GM23338 (cell line): Measurements from ENCODE around the gene PPP6R1. TPM values are rescaled to one million over a fixed set of nuclear protein-coding genes. Genes with fewer than 3 reads are reported as not detected.
A peak's percentile ranks its signal among the peaks of the same experiment; 100 is the strongest.

ENCODE experiments used
- ATAC-seq: fragments of 200-7000 bp; cut with Tn5 transposase; 3 replicates; pipeline ENCODE4 v1.9.1; 2020
- DNase-seq: peaks from one replicate; pipeline ENCODE4 v3.0.0-alpha.2; 2015; ENCODE audit warnings: low spot score
- H2AFZ ChIP-seq: fragments of 200-600 bp; sonication (generic); 2 replicates; pipeline ENCODE4 v1.8.0; 2016; ENCODE audit warnings: antibody characterized with exemption, mild to moderate bottlenecking, moderate library complexity
- H3F3A ChIP-seq: fragments of 200-600 bp; sonication (generic); replicated peaks from 2 replicates; pipeline ENCODE4 v1.8.0; 2017; ENCODE audit warnings: antibody characterized with exemption, mixed run types, low read depth
- H3K27ac ChIP-seq: fragments of 200-600 bp; sonication (generic); 2 replicates; pipeline ENCODE4 v1.6.1; 2016; ENCODE audit warnings: low read depth
- H3K27me3 ChIP-seq: fragments of 200-600 bp; sonication (generic); 2 replicates; pipeline ENCODE4 v1.8.0; 2016; ENCODE audit warnings: mild to moderate bottlenecking, mixed run types, moderate library complexity; ENCODE audit not compliant: insufficient read depth
- H3K36me3 ChIP-seq: fragments of 200-600 bp; sonication (generic); 2 replicates; pipeline ENCODE4 v1.8.0; 2016; ENCODE audit warnings: mild to moderate bottlenecking; ENCODE audit not compliant: insufficient read depth
- H3K4me1 ChIP-seq: fragments of 200-600 bp; sonication (generic); 2 replicates; pipeline ENCODE4 v1.8.0; 2016; ENCODE audit warnings: mild to moderate bottlenecking, moderate library complexity; ENCODE audit not compliant: insufficient read depth
- H3K4me2 ChIP-seq: fragments of 200-600 bp; sonication (generic); 2 replicates; pipeline ENCODE4 v1.7.1; 2017; ENCODE audit warnings: mixed run types
- H3K4me3 ChIP-seq: fragments of 200-600 bp; sonication (generic); 2 replicates; pipeline ENCODE4 v1.6.1; 2016; ENCODE audit warnings: mixed run types
- H3K79me2 ChIP-seq: fragments of 200-600 bp; sonication (generic); replicated peaks from 2 replicates; pipeline ENCODE4 v1.8.0; 2017; ENCODE audit warnings: mild to moderate bottlenecking; ENCODE audit not compliant: insufficient read depth
- H3K9me2 ChIP-seq: fragments of 200-600 bp; sonication (generic); 2 replicates; pipeline ENCODE4 v1.8.0; 2017; ENCODE audit not compliant: insufficient read depth
- H4K20me1 ChIP-seq: fragments of 200-600 bp; sonication (generic); replicated peaks from 2 replicates; pipeline ENCODE4 v1.8.0; 2017; ENCODE audit warnings: mild to moderate bottlenecking; ENCODE audit not compliant: insufficient read depth
- H3K27ac Mint-ChIP-seq: 2 replicates; pipeline ENCODE4 v1.8.0; 2020; ENCODE audit warnings: inconsistent platforms, mild to moderate bottlenecking, moderate library complexity, mixed read lengths
- H3K27me3 Mint-ChIP-seq: 3 replicates; pipeline ENCODE4 v1.8.0; 2022; ENCODE audit warnings: low read depth, mild to moderate bottlenecking, moderate library complexity, mixed read lengths, inconsistent platforms; ENCODE audit not compliant: insufficient read depth, poor library complexity
- H3K36me3 Mint-ChIP-seq: 3 replicates; pipeline ENCODE4 v1.8.0; 2021; ENCODE audit warnings: low read depth, mild to moderate bottlenecking, inconsistent platforms, moderate library complexity, mixed read lengths
- H3K4me1 Mint-ChIP-seq: 3 replicates; pipeline ENCODE4 v1.8.0; 2020; ENCODE audit warnings: mild to moderate bottlenecking, inconsistent platforms, mixed read lengths
- H3K4me3 Mint-ChIP-seq: 3 replicates; pipeline ENCODE4 v1.8.0; 2021; ENCODE audit warnings: moderate library complexity, mild to moderate bottlenecking, inconsistent platforms, mixed read lengths
- H3K9me3 Mint-ChIP-seq: 3 replicates; pipeline ENCODE4 v1.8.0; 2020; ENCODE audit warnings: moderate library complexity, mild to moderate bottlenecking, inconsistent platforms, mixed read lengths
- CREB1 ChIP-seq: fragments of 250-450 bp; sonication (Bioruptor Pico); IDR thresholded peaks from 2 replicates; pipeline ENCODE4 v1.5.0; 2020; ENCODE audit warnings: low read depth, mild to moderate bottlenecking, moderate library complexity
- CTCF ChIP-seq, 2 experiments: fragments of 200-600 bp in 1 of 2; sonication (generic) in 1 of 2; conservative IDR thresholded peaks; 2 replicates each; pipeline versions ENCODE4 v1.5.1 to v1.6.1; 2016 to 2017; ENCODE audit warnings: antibody characterized with exemption in 2 of 2, low read depth in 2 of 2, mild to moderate bottlenecking in 2 of 2, moderate library complexity in 1 of 2
- ETS1 ChIP-seq: IDR thresholded peaks from 2 replicates; pipeline ENCODE4 v1.6.1; 2016; ENCODE audit warnings: antibody characterized with exemption
- EZH2 ChIP-seq: fragments of 200-600 bp; sonication (generic); IDR thresholded peaks from one replicate; pipeline ENCODE4 v1.8.0; 2017; ENCODE audit warnings: antibody characterized with exemption, mild to moderate bottlenecking, low read depth; ENCODE audit not compliant: unreplicated experiment
- EZH2phosphoT487 ChIP-seq: fragments of 200-600 bp; sonication (generic); IDR thresholded peaks from one replicate; pipeline ENCODE4 v1.8.1; 2018; ENCODE audit warnings: antibody characterized with exemption; ENCODE audit not compliant: unreplicated experiment
- JUNB ChIP-seq: IDR thresholded peaks from one replicate; pipeline ENCODE4 v1.6.1; 2016; ENCODE audit warnings: antibody characterized with exemption; ENCODE audit not compliant: unreplicated experiment
- NANOG ChIP-seq: IDR thresholded peaks from 2 replicates; pipeline ENCODE4 v1.6.1; 2016; ENCODE audit warnings: antibody characterized with exemption, borderline replicate concordance
- POLR2AphosphoS5 ChIP-seq: IDR thresholded peaks from 2 replicates; pipeline ENCODE4 v1.6.1; 2016; ENCODE audit warnings: antibody characterized with exemption, low read depth
- REST ChIP-seq: IDR thresholded peaks from one replicate; pipeline ENCODE4 v1.6.1; 2018; ENCODE audit warnings: antibody characterized with exemption; ENCODE audit not compliant: unreplicated experiment
- STAT1 ChIP-seq: IDR thresholded peaks from one replicate; pipeline ENCODE4 v1.6.1; 2016; ENCODE audit warnings: antibody characterized with exemption; ENCODE audit not compliant: unreplicated experiment
- ZNF331 ChIP-seq: fragments of 250-450 bp; sonication (Bioruptor Pico); IDR thresholded peaks from 2 replicates; pipeline ENCODE4 v1.5.0; 2020; ENCODE audit warnings: low read depth, mild to moderate bottlenecking, moderate library complexity
- polyA plus RNA-seq: library from polyadenylated mRNA; unstranded; fragments of >200 nt; fragmentation: Nextera tagmentation; extraction: Ambion mirVana; gene quantifications from 2 replicates; pipeline ENCODE4 v1.2.1, GENCODE V29; 2016
- total RNA-seq: library from RNA; depleted of rRNA; stranded (reverse); fragments of >200 nt; shearing (Covaris generic); gene quantifications from 2 replicates; pipeline ENCODE4 v1.2.3, GENCODE V29; 2014

Gene PPP6R1
- total and polyA plus RNA-seq, 2 experiments from 2014 or later = 22.2 to 70.8 TPM

GRCh38 chr19:55279770-55280643 lies 21.2 kb upstream of the PPP6R1 start, which contains the start of gene HSPBP1:
Gene HSPBP1, minus strand, starts transcription at chr19:55280110. Its CDS starts 502 bp downstream, at chr19:55279608.
- peaks cover 26% of the 10 kb centered on the region for H3K27me3 Mint-ChIP-seq
- peak within 1 kb of the TSS; percentile 98 for H3K27ac ChIP-seq
- H3K4me3 Mint-ChIP-seq = peak within 1 kb of the TSS; percentile 95
- H4K20me1 ChIP-seq = peaks cover 5% of the 10 kb centered on the region
- no peaks in the 10 kb centered on the region for H3K9me2 ChIP-seq
- H2AFZ ChIP-seq = peak within 1 kb of the TSS; percentile 95
- no peaks in the 10 kb centered on the region for H3K27me3 ChIP-seq
- H3K4me1 Mint-ChIP-seq = peaks cover 19% of the 10 kb centered on the region
- peak within 1 kb of the TSS; percentile 96 for H3K4me3 ChIP-seq
- no peaks in the 10 kb centered on the region for H3K9me3 Mint-ChIP-seq
- peaks cover 25% of the 10 kb centered on the region for H3F3A ChIP-seq
- peak within 1 kb of the TSS; percentile 95 for H3K4me2 ChIP-seq
- DNase-seq (peak; percentile 97), ATAC-seq (peak; percentile 83)
- no peaks in the 10 kb centered on the region for H3K36me3 ChIP-seq
- H3K27ac Mint-ChIP-seq = peak within 1 kb of the TSS; percentile 98
- H3K79me2 ChIP-seq = peaks cover 14% of the 10 kb centered on the region; the same call in 1 of the 2 replicates
- TF ChIP-seq NANOG = no peak
- no peak for TF ChIP-seq ZNF331
- TF ChIP-seq POLR2AphosphoS5 = peak; percentile 39; the same call in 1 of the 2 replicates
- TF ChIP-seq EZH2phosphoT487 = no peak
- no peak for TF ChIP-seq JUNB
- no peak for TF ChIP-seq STAT1
- peak; percentile 86 for TF ChIP-seq CREB1 (CRISPR knock-in tag)
- peak; percentile 88 for TF ChIP-seq ETS1
- no peak for TF ChIP-seq CTCF (conservative IDR thresholded peaks at IDR 0.05; ENCODE audit: low read depth in 2 of 2)
- no peak for TF ChIP-seq EZH2
- H3K36me3 Mint-ChIP-seq = peaks cover 8% of the 10 kb centered on the region; the same call in 2 of the 3 replicates
- peaks cover 18% of the 10 kb centered on the region for H3K4me1 ChIP-seq

GRCh38 chr19:55279340-55279739 lies 20.5 kb upstream of the PPP6R1 start:
- peak overlapping the region; percentile 95 for H3K4me3 Mint-ChIP-seq
- H3K27me3 Mint-ChIP-seq = peaks cover 26% of the 10 kb centered on the region
- H3K4me1 Mint-ChIP-seq = peaks cover 18% of the 10 kb centered on the region
- TF ChIP-seq EZH2 = no peak
- TF ChIP-seq JUNB = no peak
- no peak for TF ChIP-seq REST
- no peak for TF ChIP-seq CTCF (conservative IDR thresholded peaks at IDR 0.05; ENCODE audit: low read depth in 2 of 2)
- TF ChIP-seq ZNF331 = no peak
- Histone ChIP-seq H3K79me2 (peaks cover 11% of the 10 kb centered on the region; the same call in 1 of the 2 replicates), H3K4me1 (peaks cover 18% of the 10 kb centered on the region), H3K36me3 (no peaks in the 10 kb centered on the region), H3K4me3 (peak overlapping the region; percentile 96), H3K9me2 (no peaks in the 10 kb centered on the region), H3K27ac (peak overlapping the region; percentile 98), H3F3A (peaks cover 21% of the 10 kb centered on the region), H3K4me2 (peak overlapping the region; percentile 95), H2AFZ (no peak overlapping the region), H3K27me3 (no peaks in the 10 kb centered on the region), H4K20me1 (peaks cover 5% of the 10 kb centered on the region)
- peak overlapping the region; percentile 98 for H3K27ac Mint-ChIP-seq
- no peak for DNase-seq
- peaks cover 8% of the 10 kb centered on the region; the same call in 2 of the 3 replicates for H3K36me3 Mint-ChIP-seq
- peak; percentile 1; the same call in 1 of the 3 replicates for ATAC-seq
- H3K9me3 Mint-ChIP-seq = no peaks in the 10 kb centered on the region
